MM.1S (cell line): ENCODE results near the gene MSRB3.

Source experiments
- DNase-seq: peaks from one replicate; pipeline ENCODE4 v3.0.0-alpha.2; 2015
- H2AFZ ChIP-seq: fragments of 300-600 bp; sonication (generic); 2 replicates; pipeline ENCODE4 v1.6.0; 2016; ENCODE audit warnings: antibody characterized with exemption, low read length
- H3F3A ChIP-seq: fragments of 300-600 bp; sonication (generic); 2 replicates; pipeline ENCODE4 v1.6.1; 2016; ENCODE audit warnings: mild to moderate bottlenecking, antibody characterized with exemption, low read length, moderate library complexity, mixed read lengths; ENCODE audit not compliant: insufficient read depth
- H3K27ac ChIP-seq: fragments of 300-600 bp; sonication (generic); 2 replicates; pipeline ENCODE4 v1.5.1; 2016; ENCODE audit warnings: mild to moderate bottlenecking, low read length
- H3K27me3 ChIP-seq: fragments of 300-600 bp; sonication (generic); replicated peaks from 2 replicates; pipeline ENCODE4 v1.6.0; 2016; ENCODE audit warnings: low read length; ENCODE audit not compliant: insufficient read depth
- H3K36me3 ChIP-seq: fragments of 300-600 bp; sonication (generic); replicated peaks from 2 replicates; pipeline ENCODE4 v1.6.1; 2016; ENCODE audit warnings: mild to moderate bottlenecking, low read length, mixed read lengths; ENCODE audit not compliant: insufficient read depth
- H3K4me1 ChIP-seq: fragments of 300-600 bp; sonication (generic); 2 replicates; pipeline ENCODE4 v1.6.1; 2016; ENCODE audit warnings: low read length, mixed read lengths
- H3K4me2 ChIP-seq: fragments of 300-600 bp; sonication (generic); 2 replicates; pipeline ENCODE4 v1.6.0; 2016; ENCODE audit warnings: low read depth, low read length
- H3K4me3 ChIP-seq: fragments of 300-600 bp; sonication (generic); 2 replicates; pipeline ENCODE4 v1.5.1; 2016; ENCODE audit warnings: low read length, mixed read lengths
- H3K79me2 ChIP-seq: fragments of 300-600 bp; sonication (generic); 2 replicates; pipeline ENCODE4 v1.6.1; 2016; ENCODE audit warnings: mixed run types, low read length, mixed read lengths
- H3K9ac ChIP-seq: fragments of 300-600 bp; sonication (generic); 2 replicates; pipeline ENCODE4 v1.6.1; 2016; ENCODE audit warnings: low read length, mixed read lengths
- H3K9me2 ChIP-seq: fragments of 300-600 bp; sonication (generic); replicated peaks from 2 replicates; pipeline ENCODE4 v1.6.1; 2016; ENCODE audit warnings: mild to moderate bottlenecking, low read length, mixed read lengths; ENCODE audit not compliant: insufficient read depth
- H3K9me3 ChIP-seq: fragments of 300-600 bp; sonication (generic); replicated peaks from 2 replicates; pipeline ENCODE4 v1.6.1; 2016; ENCODE audit warnings: mild to moderate bottlenecking, low read length, mixed read lengths; ENCODE audit not compliant: insufficient read depth
- H4K20me1 ChIP-seq: fragments of 300-600 bp; sonication (generic); 2 replicates; pipeline ENCODE4 v1.6.1; 2016; ENCODE audit warnings: mild to moderate bottlenecking, low read length, moderate library complexity, mixed read lengths; ENCODE audit not compliant: insufficient read depth
- CTCF ChIP-seq: fragments of 300-600 bp; sonication (generic); IDR thresholded peaks from 2 replicates; pipeline ENCODE4 v1.5.1; 2016; ENCODE audit warnings: antibody characterized with exemption, low read length, mixed read lengths
- EZH2 ChIP-seq: fragments of 300-600 bp; sonication (generic); optimal IDR thresholded peaks from 2 replicates; pipeline ENCODE3; 2017; ENCODE audit warnings: low read depth, mild to moderate bottlenecking, antibody characterized with exemption, low read length, mixed read lengths
- EZH2phosphoT487 ChIP-seq: fragments of 300-600 bp; sonication (generic); IDR thresholded peaks from 2 replicates; pipeline ENCODE4 v1.6.1; 2018; ENCODE audit warnings: antibody characterized with exemption, low read length

Gene MSRB3

GRCh38 chr12:65318186-65318685 is 39.8 kb downstream of the MSRB3 start:
- no peak overlapping the region for H3K9ac ChIP-seq
- H2AFZ ChIP-seq, result no peak overlapping the region
- no peak overlapping the region for H3K4me2 ChIP-seq
- no peak for TF ChIP-seq EZH2phosphoT487
- no peaks in the 10 kb centered on the region for H3K9me2 ChIP-seq
- no peaks in the 10 kb centered on the region for H3K36me3 ChIP-seq
- no peaks in the 10 kb centered on the region for H3F3A ChIP-seq
- no peaks in the 10 kb centered on the region for H3K79me2 ChIP-seq
- DNase-seq, result no peak
- H4K20me1 ChIP-seq, result no peaks in the 10 kb centered on the region
- peaks cover 9% of the 10 kb centered on the region for H3K4me1 ChIP-seq
- no peaks in the 10 kb centered on the region for H3K9me3 ChIP-seq
- H3K27ac ChIP-seq, result no peak overlapping the region
- H3K4me3 ChIP-seq, result no peak overlapping the region
- H3K27me3 ChIP-seq, result no peaks in the 10 kb centered on the region

- Histone ChIP-seq H3K27me3 (no peaks in the 10 kb centered on the region), H3K9me3 (no peaks in the 10 kb centered on the region), H3K4me3 (no peak overlapping the region), H3K4me1 (peaks cover 9% of the 10 kb centered on the region), H3K9me2 (no peaks in the 10 kb centered on the region), H4K20me1 (no peaks in the 10 kb centered on the region), H3K36me3 (no peaks in the 10 kb centered on the region), H3K4me2 (0 out of 2 replicates have a peak overlapping the region, but pooled peaks have one; percentile 4), H3F3A (no peaks in the 10 kb centered on the region), H3K79me2 (no peaks in the 10 kb centered on the region), H2AFZ (no peak overlapping the region), H3K9ac (no peak overlapping the region), H3K27ac (no peak overlapping the region)
- TF ChIP-seq EZH2 (no peak), EZH2phosphoT487 (no peak), CTCF (no peak)
- DNase-seq, result no peak
These were observed 41.3 kb downstream of the MSRB3 start for GRCh38 chr12:65319688-65320200.

- H3K79me2 ChIP-seq, result no peaks in the 10 kb centered on the region
- no peaks in the 10 kb centered on the region for H3F3A ChIP-seq
- DNase-seq, result no peak
- H2AFZ ChIP-seq, result no peak overlapping the region
- no peaks in the 10 kb centered on the region for H3K36me3 ChIP-seq
- no peak overlapping the region for H3K27ac ChIP-seq
- no peak overlapping the region for H3K4me2 ChIP-seq
- H3K9me2 ChIP-seq, result no peaks in the 10 kb centered on the region
- no peaks in the 10 kb centered on the region for H4K20me1 ChIP-seq
- peaks cover 9% of the 10 kb centered on the region for H3K4me1 ChIP-seq
- no peak for TF ChIP-seq EZH2phosphoT487
- no peak overlapping the region for H3K9ac ChIP-seq
- no peak overlapping the region for H3K4me3 ChIP-seq
- no peaks in the 10 kb centered on the region for H3K27me3 ChIP-seq
- no peaks in the 10 kb centered on the region for H3K9me3 ChIP-seq
These were observed 44.6 kb downstream of the MSRB3 start for GRCh38 chr12:65323070-65323469.

GRCh38 chr12:65324056-65324455 is 45.6 kb downstream of the MSRB3 start:
- TF ChIP-seq EZH2, result no peak
- no peak for TF ChIP-seq CTCF
- TF ChIP-seq EZH2phosphoT487, result no peak
- no peak overlapping the region for H3K9ac ChIP-seq
- H3K4me3 ChIP-seq, result no peak overlapping the region
- no peaks in the 10 kb centered on the region for H3K36me3 ChIP-seq
- no peaks in the 10 kb centered on the region for H3K9me3 ChIP-seq
- no peaks in the 10 kb centered on the region for H3K9me2 ChIP-seq
- H3K27ac ChIP-seq, result no peak overlapping the region
- no peaks in the 10 kb centered on the region for H4K20me1 ChIP-seq
- H3F3A ChIP-seq, result no peaks in the 10 kb centered on the region
- H3K4me1 ChIP-seq, result peaks cover 9% of the 10 kb centered on the region
- H3K4me2 ChIP-seq, result no peak overlapping the region
- H3K79me2 ChIP-seq, result no peaks in the 10 kb centered on the region
- no peak overlapping the region for H2AFZ ChIP-seq
- no peaks in the 10 kb centered on the region for H3K27me3 ChIP-seq
- DNase-seq, result no peak
